IMR-90 (cell line): ENCODE measurements around the gene MPPED1. TPM values are rescaled to one million over a fixed set of nuclear protein-coding genes. Genes with fewer than 3 reads are reported as not detected.

Experiments
- ATAC-seq: fragments of 200-7000 bp; cut with Tn5 transposase; 2 replicates; pipeline ENCODE4 v1.9.1; 2020; ENCODE audit warnings: low read depth, mild to moderate bottlenecking, moderate library complexity
- BruUV-seq: library from RNA; stranded (reverse); fragments of 400-500 nt; replicated peaks from 2 replicates; lab custom pipeline; 2021; lab: Mats Ljungman, UMichigan
- CTCF ChIA-PET: fragments of 300-600 bp; formaldehyde crosslinking; extraction: SDS; loops from one replicate; lab custom pipeline; 2021; ENCODE audit warnings: antibody characterized with exemption; lab: Yijun Ruan, JAX
- POLR2A ChIA-PET: fragments of 300-600 bp; sonication (Branson Sonifier 250); formaldehyde crosslinking; loops from one replicate; lab custom pipeline; 2022; ENCODE audit warnings: antibody characterized with exemption; ENCODE audit not compliant: unreplicated experiment; lab: Charles Lee
- DNase-seq: peaks from one replicate; pipeline ENCODE4 v3.0.0; 2013
- H2AFZ ChIP-seq: replicated peaks from 2 replicates; pipeline ENCODE3; 2013; ENCODE audit warnings: low read length, mild to moderate bottlenecking; ENCODE audit not compliant: poor library complexity
- H2AK5ac ChIP-seq: 2 replicates; pipeline ENCODE4 v1.6.1; 2013; ENCODE audit warnings: low read depth, low read length, inconsistent platforms
- H2AK9ac ChIP-seq: replicated peaks from 2 replicates; pipeline ENCODE3; 2013; ENCODE audit warnings: mild to moderate bottlenecking, low read depth, low read length, moderate library complexity; ENCODE audit not compliant: poor library complexity
- H2BK120ac ChIP-seq: 2 replicates; pipeline ENCODE4 v1.6.1; 2013; ENCODE audit warnings: low read depth, low read length, inconsistent platforms
- H2BK15ac ChIP-seq: 3 replicates; pipeline ENCODE4 v1.6.1; 2013; ENCODE audit warnings: low read depth, low read length, inconsistent platforms
- H2BK20ac ChIP-seq: 2 replicates; pipeline ENCODE4 v1.6.1; 2013; ENCODE audit warnings: low read depth, mild to moderate bottlenecking, inconsistent platforms, low read length, moderate library complexity
- H2BK5ac ChIP-seq: 2 replicates; pipeline ENCODE4 v1.6.1; 2013; ENCODE audit warnings: mild to moderate bottlenecking, low read depth, low read length, inconsistent platforms; ENCODE audit not compliant: poor library complexity, severe bottlenecking
- H3K14ac ChIP-seq: replicated peaks from 2 replicates; pipeline ENCODE4 v1.6.1; 2013; ENCODE audit warnings: low read depth, low read length, inconsistent platforms
- H3K18ac ChIP-seq: 2 replicates; pipeline ENCODE4 v1.6.1; 2013; ENCODE audit warnings: low read depth, low read length, control low read depth
- H3K23ac ChIP-seq: 2 replicates; pipeline ENCODE4 v1.6.1; 2013; ENCODE audit warnings: low read depth, low read length, inconsistent platforms
- H3K27ac ChIP-seq: 2 replicates; pipeline ENCODE4 v1.5.1; 2013; ENCODE audit warnings: mild to moderate bottlenecking, control low read depth, low read length; ENCODE audit not compliant: insufficient read depth
- H3K27me3 ChIP-seq: 2 replicates; pipeline ENCODE4 v1.6.1; 2013; ENCODE audit warnings: low read length; ENCODE audit not compliant: control insufficient read depth, insufficient read depth
- H3K36me3 ChIP-seq: 2 replicates; pipeline ENCODE4 v1.6.1; 2013; ENCODE audit warnings: low read length, mixed read lengths; ENCODE audit not compliant: control insufficient read depth, insufficient read depth
- H3K4ac ChIP-seq: 2 replicates; pipeline ENCODE4 v1.6.1; 2013; ENCODE audit warnings: low read depth, low read length, inconsistent platforms
- H3K4me1 ChIP-seq: 2 replicates; pipeline ENCODE4 v1.6.1; 2013; ENCODE audit warnings: low read length, mixed read lengths; ENCODE audit not compliant: control insufficient read depth, insufficient read depth
- H3K4me2 ChIP-seq: 2 replicates; pipeline ENCODE4 v1.6.1; 2013; ENCODE audit warnings: low read depth, mild to moderate bottlenecking, control low read depth, low read length, moderate library complexity
- H3K4me3 ChIP-seq: 2 replicates; pipeline ENCODE4 v1.5.1; 2013; ENCODE audit warnings: low read depth, mild to moderate bottlenecking, control low read depth, low read length, moderate library complexity; ENCODE audit not compliant: insufficient read depth
- H3K56ac ChIP-seq: 2 replicates; pipeline ENCODE4 v1.6.1; 2013; ENCODE audit warnings: low read length, inconsistent platforms; ENCODE audit not compliant: insufficient read depth; ENCODE audit errors: extremely low read depth
- H3K79me1 ChIP-seq, 2 experiments: 2 replicates each; pipeline ENCODE4 v1.6.1; 2013; ENCODE audit warnings: low read length in 2 of 2, inconsistent platforms in 1 of 2, low read depth in 1 of 2
- H3K9ac ChIP-seq: 2 replicates; pipeline ENCODE4 v1.6.1; 2013; ENCODE audit warnings: low read depth, low read length, control low read depth
- H3K9me1 ChIP-seq: 2 replicates; pipeline ENCODE4 v1.6.1; 2013; ENCODE audit warnings: low read length, inconsistent platforms; ENCODE audit not compliant: insufficient read depth
- H3K9me3 ChIP-seq: 2 replicates; pipeline ENCODE4 v1.6.1; 2013; ENCODE audit warnings: low read length; ENCODE audit not compliant: control insufficient read depth, insufficient read depth
- H4K20me1 ChIP-seq: 2 replicates; pipeline ENCODE4 v1.6.1; 2013; ENCODE audit warnings: low read length, inconsistent platforms; ENCODE audit not compliant: insufficient read depth
- H4K5ac ChIP-seq: 2 replicates; pipeline ENCODE4 v1.6.1; 2013; ENCODE audit warnings: mild to moderate bottlenecking, low read depth, low read length, control low read depth
- H4K8ac ChIP-seq, 2 experiments: 2 replicates each; pipeline ENCODE4 v1.6.1; 2013; ENCODE audit warnings: low read depth in 2 of 2, low read length in 2 of 2, control low read depth in 1 of 2, inconsistent platforms in 1 of 2
- H4K91ac ChIP-seq: 2 replicates; pipeline ENCODE4 v1.6.1; 2013; ENCODE audit warnings: low read depth, low read length, inconsistent platforms; ENCODE audit not compliant: insufficient read depth
- BHLHE40 ChIP-seq: fragments of 150-350 bp; IDR thresholded peaks from 2 replicates; pipeline ENCODE4 v1.6.1; 2016; ENCODE audit warnings: mild to moderate bottlenecking, low read depth, low read length
- CEBPB ChIP-seq: IDR thresholded peaks from 2 replicates; pipeline ENCODE4 v1.6.1; 2012; ENCODE audit warnings: low read depth, low read length, improper control_type of control experiment
- FOS ChIP-seq: fragments of 150-350 bp; IDR thresholded peaks from 2 replicates; pipeline ENCODE4 v1.6.1; 2016; ENCODE audit warnings: low read depth, low read length
- MXI1 ChIP-seq: IDR thresholded peaks from 2 replicates; pipeline ENCODE4 v1.6.1; 2012; ENCODE audit warnings: low read depth, mild to moderate bottlenecking, low read length, moderate library complexity, borderline replicate concordance
- POLR2A ChIP-seq: IDR thresholded peaks from 2 replicates; pipeline ENCODE4 v1.6.1; 2012; ENCODE audit warnings: mild to moderate bottlenecking, low read depth, low read length
- RFX5 ChIP-seq: IDR thresholded peaks from 2 replicates; pipeline ENCODE4 v1.8.0; 2012; ENCODE audit warnings: low read depth, mild to moderate bottlenecking, low read length, moderate library complexity
- WGBS, 2 experiments: methylation state at CpG; one replicate each; pipeline versions ENCODE4 v1.1.5 to v1.1.7; 2013; ENCODE audit warnings: missing lambda C conversion rate in 2 of 2; ENCODE audit not compliant: insufficient read length in 1 of 2; ENCODE audit errors: extremely low coverage in 2 of 2; 5-methylcytosine and 5-hydroxymethylcytosine counted together
- dilution Hi-C: fragments of 300-500 bp; cut with HindIII; formaldehyde crosslinking; loops from one replicate; pipeline ENCODE4 v1.14.3; 2018; ENCODE audit warnings: low sequenced_read_pairs; ENCODE audit not compliant: unreplicated experiment
- in situ Hi-C: fragments of 300-500 bp; cut with MboI; formaldehyde crosslinking; loops from 3 replicates; pipeline ENCODE4 v1.14.3; 2019; ENCODE audit warnings: low sequenced_read_pairs, inconsistent platforms, mixed read lengths
- intact Hi-C: fragments of 100-400 bp; cut with micrococcal nuclease; formaldehyde crosslinking; loops from 2 replicates; pipeline ENCODE4 v1.10.0; 2022
- polyA plus RNA-seq, 3 experiments: library from polyadenylated mRNA; depleted of rRNA; stranded (reverse); fragments of >200 nt; gene quantifications; 2 replicates each; pipeline ENCODE4 v1.2.3, GENCODE V29; 2012; ENCODE audit warnings: low replicate concordance in 1 of 3
- total RNA-seq: library from RNA; depleted of rRNA; stranded (reverse); fragments of >200 nt; gene quantifications from 2 replicates; pipeline ENCODE4 v1.2.3, GENCODE V29; 2012
- TF ChIP-seq, protein P1 (sequence below): fragments of 150-350 bp; IDR thresholded peaks from 2 replicates; pipeline ENCODE4 v1.6.1; 2017; ENCODE audit warnings: mild to moderate bottlenecking, antibody characterized with exemption, low read length, low read depth

The MPPED1 gene
- total and polyA plus RNA-seq, 2 of the 4 experiments (the other 2 are of a cell fraction) = not detected

DNA sequence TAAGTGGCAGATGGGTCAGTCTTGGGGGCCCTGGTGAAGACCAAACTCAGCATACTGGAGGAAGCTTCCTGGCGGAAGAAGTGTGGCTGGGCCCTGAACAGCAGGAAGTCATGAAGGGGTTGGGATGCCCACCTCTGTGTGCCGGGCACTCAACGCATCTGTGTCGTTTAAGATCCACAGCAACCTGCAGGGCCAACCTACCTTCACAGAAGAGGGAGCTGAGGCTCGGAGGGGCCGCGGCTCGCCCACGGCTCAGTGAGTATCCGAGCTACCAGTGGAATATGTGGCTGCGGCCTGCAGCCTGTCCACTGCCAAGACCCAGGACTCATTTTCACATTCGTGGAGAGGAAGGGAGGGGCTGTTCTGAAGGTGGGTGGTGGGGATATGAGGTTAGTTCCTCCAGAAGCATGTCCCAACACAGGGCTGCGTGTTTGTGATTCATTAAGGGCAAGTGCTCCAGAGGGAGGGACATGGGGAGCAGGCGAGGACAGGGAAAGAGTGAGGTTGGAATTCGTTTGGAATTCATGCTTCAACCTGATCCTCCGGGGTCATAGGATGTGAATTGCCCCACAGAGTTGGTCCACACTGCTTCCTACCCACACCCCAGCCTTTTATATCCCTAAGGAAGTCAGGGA lies 99.6 kb downstream of the MPPED1 start:
- H3K23ac ChIP-seq = no peak overlapping the region
- CTCF ChIA-PET = no interaction called here
- H3K4me1 ChIP-seq = no peaks in the 10 kb centered on the region
- no peak overlapping the region for H3K27ac ChIP-seq
- POLR2A ChIA-PET = no interaction called here
- H3K18ac ChIP-seq = no peak overlapping the region
- dilution Hi-C loops = no loop called here
- H4K20me1 ChIP-seq = no peaks in the 10 kb centered on the region
- DNase-seq (no peak), ATAC-seq (no peak)
- no peak overlapping the region for H2BK5ac ChIP-seq
- H3K9ac ChIP-seq = no peak overlapping the region
- no peak overlapping the region for H3K4me3 ChIP-seq
- no peak overlapping the region for H2BK120ac ChIP-seq
- H3K56ac ChIP-seq = no peak overlapping the region
- 100% methylated on average over 1 of the region's 16 CpGs; no CpG with 5 or more reads in 1 of the 2 experiments for WGBS, 2 experiments
- no peak overlapping the region for H4K8ac ChIP-seq
- H2BK20ac ChIP-seq = no peak overlapping the region
- BruUV-seq = no TSS peak
- in situ Hi-C loops = no loop called here
- no peak overlapping the region for H2BK15ac ChIP-seq
- no peak overlapping the region for H2AK9ac ChIP-seq
- H3K14ac ChIP-seq = no peak overlapping the region
- no peak overlapping the region for H4K91ac ChIP-seq
- intact Hi-C loops = no loop called here
- H2AK5ac ChIP-seq = no peak overlapping the region
- no peaks in the 10 kb centered on the region for H3K79me1 ChIP-seq
- TF ChIP-seq CEBPB = no peak
- TF ChIP-seq MXI1 = no peak
- no peak for TF ChIP-seq RFX5
- no peak for TF ChIP-seq POLR2A
- TF ChIP-seq FOS = no peak
- TF ChIP-seq, protein P1, sequence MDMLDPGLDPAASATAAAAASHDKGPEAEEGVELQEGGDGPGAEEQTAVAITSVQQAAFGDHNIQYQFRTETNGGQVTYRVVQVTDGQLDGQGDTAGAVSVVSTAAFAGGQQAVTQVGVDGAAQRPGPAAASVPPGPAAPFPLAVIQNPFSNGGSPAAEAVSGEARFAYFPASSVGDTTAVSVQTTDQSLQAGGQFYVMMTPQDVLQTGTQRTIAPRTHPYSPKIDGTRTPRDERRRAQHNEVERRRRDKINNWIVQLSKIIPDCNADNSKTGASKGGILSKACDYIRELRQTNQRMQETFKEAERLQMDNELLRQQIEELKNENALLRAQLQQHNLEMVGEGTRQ = no peak
- TF ChIP-seq BHLHE40 = no peak
- H3K4ac ChIP-seq = no peak overlapping the region
- peaks cover 14% of the 10 kb centered on the region for H3K9me3 ChIP-seq
- H3K27me3 ChIP-seq = no peaks in the 10 kb centered on the region
- H2AFZ ChIP-seq = no peak overlapping the region
- no peaks in the 10 kb centered on the region for H3K9me1 ChIP-seq
- H3K4me2 ChIP-seq = no peak overlapping the region
- no peaks in the 10 kb centered on the region for H3K36me3 ChIP-seq
- H4K5ac ChIP-seq = no peak overlapping the region
